Upper lobe of right lung (tissue), 1 donor: ENCODE data around the gene ZBTB49. TPM values are rescaled to one million over a fixed set of nuclear protein-coding genes. Genes with fewer than 3 reads are reported as not detected.
A peak's percentile ranks its signal among the peaks of the same experiment; 100 is the strongest.

Experiments
- ATAC-seq: fragments of 200-7000 bp; cut with Tn5 transposase; one replicate; pipeline ENCODE4 v1.9.1; 2020; ENCODE audit warnings: mild to moderate bottlenecking, moderate library complexity
- DNase-seq: peaks from one replicate; pipeline ENCODE4 v3.0.0-alpha.2; 2020
- H3K27ac ChIP-seq: fragments of 200-600 bp; one replicate; pipeline ENCODE4 v1.8.0; 2022
- H3K27me3 ChIP-seq: fragments of 200-600 bp; one replicate; pipeline ENCODE4 v1.8.0; 2022; ENCODE audit warnings: mild to moderate bottlenecking
- H3K36me3 ChIP-seq: fragments of 200-600 bp; one replicate; pipeline ENCODE4 v1.8.0; 2022
- H3K4me1 ChIP-seq: fragments of 200-600 bp; one replicate; pipeline ENCODE4 v1.8.0; 2022
- H3K4me3 ChIP-seq: fragments of 200-600 bp; one replicate; pipeline ENCODE4 v1.8.0; 2022; ENCODE audit warnings: mild to moderate bottlenecking
- H3K9me3 ChIP-seq: fragments of 200-600 bp; one replicate; pipeline ENCODE4 v1.8.0; 2022
- intact Hi-C: fragments of 100-400 bp; cut with DNase I; formaldehyde crosslinking; loops from one replicate; pipeline ENCODE4 v1.11.0; 2022
- total RNA-seq: library from RNA; stranded (reverse); fragmentation: NEBNext Ultra II Directional; extraction: Animal tissue kit (Norgen Biotek cat#: 25700); gene quantifications from one replicate; pipeline ENCODE4 v1.2.1, GENCODE V29; 2021
- TF ChIP-seq, protein P1 (sequence below): fragments of 200-600 bp; IDR thresholded peaks from one replicate; pipeline ENCODE4 v1.8.0; 2022; ENCODE audit warnings: antibody characterized with exemption
- donor health status: DM: no; HTN: yes; CAD: no; lungs with severe emphysema.

Gene ZBTB49
- total RNA-seq, 1 donor from 2014 or later, result 5.6 TPM

DNA sequence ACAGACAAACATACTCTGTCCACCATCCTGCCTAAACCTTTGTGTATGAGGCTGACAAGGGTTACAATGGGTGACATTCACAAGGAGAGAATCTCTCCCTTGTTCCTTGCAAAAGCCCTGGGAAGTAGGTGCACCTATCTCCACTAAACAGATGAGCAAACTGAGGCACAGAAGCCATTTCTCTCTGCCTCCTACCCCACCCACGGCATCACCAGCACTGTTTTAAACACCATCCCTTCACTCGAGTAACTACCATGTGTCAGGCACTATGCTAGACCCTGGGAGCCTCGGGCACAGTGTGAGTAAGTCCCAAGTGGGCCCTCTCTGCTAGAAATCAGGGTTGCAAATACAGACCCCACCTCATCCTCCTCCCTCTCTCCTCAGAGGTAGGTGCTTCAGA, 996 bp upstream of the ZBTB49 start:
- H3K36me3 ChIP-seq, result peaks cover 26% of the 10 kb centered on the region
- intact Hi-C loops, result no loop called here
- H3K4me1 ChIP-seq, result peaks cover 20% of the 10 kb centered on the region
- no peak for DNase-seq
- TF ChIP-seq, protein P1, sequence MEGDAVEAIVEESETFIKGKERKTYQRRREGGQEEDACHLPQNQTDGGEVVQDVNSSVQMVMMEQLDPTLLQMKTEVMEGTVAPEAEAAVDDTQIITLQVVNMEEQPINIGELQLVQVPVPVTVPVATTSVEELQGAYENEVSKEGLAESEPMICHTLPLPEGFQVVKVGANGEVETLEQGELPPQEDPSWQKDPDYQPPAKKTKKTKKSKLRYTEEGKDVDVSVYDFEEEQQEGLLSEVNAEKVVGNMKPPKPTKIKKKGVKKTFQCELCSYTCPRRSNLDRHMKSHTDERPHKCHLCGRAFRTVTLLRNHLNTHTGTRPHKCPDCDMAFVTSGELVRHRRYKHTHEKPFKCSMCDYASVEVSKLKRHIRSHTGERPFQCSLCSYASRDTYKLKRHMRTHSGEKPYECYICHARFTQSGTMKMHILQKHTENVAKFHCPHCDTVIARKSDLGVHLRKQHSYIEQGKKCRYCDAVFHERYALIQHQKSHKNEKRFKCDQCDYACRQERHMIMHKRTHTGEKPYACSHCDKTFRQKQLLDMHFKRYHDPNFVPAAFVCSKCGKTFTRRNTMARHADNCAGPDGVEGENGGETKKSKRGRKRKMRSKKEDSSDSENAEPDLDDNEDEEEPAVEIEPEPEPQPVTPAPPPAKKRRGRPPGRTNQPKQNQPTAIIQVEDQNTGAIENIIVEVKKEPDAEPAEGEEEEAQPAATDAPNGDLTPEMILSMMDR, result no peak
- H3K9me3 ChIP-seq, result no peaks in the 10 kb centered on the region
- no peaks in the 10 kb centered on the region for H3K27me3 ChIP-seq
- no peak for ATAC-seq
- H3K27ac ChIP-seq, result no peak overlapping the region
- H3K4me3 ChIP-seq, result peak overlapping the region; percentile 98

DNA sequence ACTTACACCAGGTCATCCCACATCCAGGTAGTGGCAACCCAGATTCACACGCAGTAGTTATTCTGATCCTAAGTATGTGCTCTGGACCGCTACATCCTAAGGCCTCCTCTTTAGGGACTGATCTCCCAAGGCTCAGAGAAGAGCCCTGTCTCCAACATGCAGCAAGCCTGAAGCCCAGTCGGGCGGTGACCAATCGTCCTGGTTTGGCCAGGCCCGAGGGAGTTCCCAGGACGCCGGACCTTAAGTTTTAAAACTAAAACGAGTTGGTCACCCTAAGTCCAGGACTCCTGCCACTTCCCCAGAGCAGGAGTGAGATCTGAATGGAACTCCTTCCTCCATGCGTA, 482 bp upstream of the ZBTB49 start:
- peaks cover 21% of the 10 kb centered on the region for H3K36me3 ChIP-seq
- intact Hi-C loops, result no loop called here
- no peaks in the 10 kb centered on the region for H3K9me3 ChIP-seq
- no peak for DNase-seq
- H3K27ac ChIP-seq, result peak overlapping the region; percentile 80
- ATAC-seq, result peak; percentile 2
- H3K4me1 ChIP-seq, result peaks cover 20% of the 10 kb centered on the region
- H3K27me3 ChIP-seq, result no peaks in the 10 kb centered on the region
- TF ChIP-seq, protein P1, result no peak
- peak overlapping the region; percentile 98 for H3K4me3 ChIP-seq

DNA sequence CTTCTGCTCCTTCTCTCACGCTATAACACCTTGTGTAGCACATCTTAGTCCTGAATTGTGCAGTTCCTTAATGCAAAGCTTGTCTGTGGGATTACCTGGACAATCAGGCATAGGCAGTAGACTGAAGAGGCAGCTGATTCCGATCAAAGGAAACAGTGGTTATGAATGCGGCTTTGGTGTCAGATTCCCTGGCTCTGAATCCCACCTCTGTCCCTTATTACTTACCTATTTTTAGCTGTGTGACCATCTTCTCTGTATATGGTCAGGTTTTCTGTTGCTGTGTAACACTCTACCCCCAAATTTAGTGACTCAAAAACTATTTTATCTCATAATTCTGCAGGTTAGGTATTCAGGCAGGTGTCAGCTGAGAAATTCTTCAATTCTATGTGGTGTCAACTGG, 3.2 kb downstream of the ZBTB49 start:
- no peak for DNase-seq
- H3K27ac ChIP-seq, result no peak overlapping the region
- H3K4me1 ChIP-seq, result peaks cover 20% of the 10 kb centered on the region
- ATAC-seq, result no peak
- no peak overlapping the region for H3K4me3 ChIP-seq
- peaks cover 5% of the 10 kb centered on the region for H3K36me3 ChIP-seq
- TF ChIP-seq, protein P1, result no peak
- intact Hi-C loops, result no loop called here
- no peaks in the 10 kb centered on the region for H3K27me3 ChIP-seq
- H3K9me3 ChIP-seq, result no peaks in the 10 kb centered on the region

DNA sequence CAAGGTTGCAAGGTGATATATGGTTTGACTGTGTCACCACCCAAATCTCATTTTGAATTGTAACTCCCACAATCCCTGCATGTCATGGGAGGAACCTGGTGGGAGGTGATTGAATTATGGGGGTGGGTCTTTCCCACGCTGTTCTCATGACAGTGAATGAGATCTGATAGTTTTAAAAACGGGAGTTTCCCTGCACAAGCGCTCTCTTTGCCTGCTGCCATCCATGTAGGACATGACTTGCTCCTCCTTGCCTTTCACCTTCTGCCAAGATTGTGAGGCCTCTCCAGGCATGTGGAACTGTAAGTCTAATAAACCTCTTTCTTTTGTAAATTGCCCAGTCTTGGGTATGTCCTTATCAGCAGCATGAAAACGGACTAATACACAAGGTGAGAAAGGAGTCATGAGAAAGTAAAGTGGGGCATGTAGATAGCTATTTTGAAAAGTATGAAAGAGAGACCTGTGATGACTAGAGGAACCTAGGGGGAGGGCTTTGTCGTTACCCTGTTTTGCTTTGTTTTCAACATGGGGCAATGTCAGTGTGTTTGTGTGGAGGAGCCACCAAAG, 6.3 kb downstream of the ZBTB49 start:
- no peak overlapping the region for H3K4me3 ChIP-seq
- H3K36me3 ChIP-seq, result peaks cover 5% of the 10 kb centered on the region
- TF ChIP-seq, protein P1, result no peak
- intact Hi-C loops, result no loop called here
- no peak for ATAC-seq
- no peak for DNase-seq
- H3K4me1 ChIP-seq, result peaks cover 4% of the 10 kb centered on the region
- no peak overlapping the region for H3K27ac ChIP-seq
- no peaks in the 10 kb centered on the region for H3K27me3 ChIP-seq
- H3K9me3 ChIP-seq, result no peaks in the 10 kb centered on the region

DNA sequence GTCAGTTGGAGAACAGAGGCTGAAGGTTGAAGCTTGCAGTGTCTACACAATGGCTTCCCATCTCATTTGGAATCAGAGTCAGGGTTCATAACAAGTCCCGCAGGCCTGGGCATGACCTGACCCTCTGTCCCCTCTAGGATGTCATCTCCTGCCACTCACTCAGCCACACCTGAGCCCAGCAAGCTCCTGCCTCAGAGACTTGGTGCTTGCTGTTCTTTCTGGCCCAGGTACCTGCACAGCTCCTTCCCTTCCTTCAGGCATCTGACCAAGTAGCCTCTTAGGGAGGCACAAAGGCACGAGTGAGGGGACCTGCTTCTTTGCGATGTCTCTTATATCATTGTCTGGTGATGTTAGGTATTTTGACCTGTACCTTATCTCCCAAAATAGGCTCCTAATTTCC, 9.0 kb downstream of the ZBTB49 start:
- TF ChIP-seq, protein P1, result no peak
- H3K9me3 ChIP-seq, result no peaks in the 10 kb centered on the region
- H3K4me1 ChIP-seq, result no peaks in the 10 kb centered on the region
- H3K4me3 ChIP-seq, result no peak overlapping the region
- H3K36me3 ChIP-seq, result peaks cover 16% of the 10 kb centered on the region
- intact Hi-C loops, result no loop called here
- DNase-seq (no peak), ATAC-seq (no peak)
- no peak overlapping the region for H3K27ac ChIP-seq
- H3K27me3 ChIP-seq, result no peaks in the 10 kb centered on the region

DNA sequence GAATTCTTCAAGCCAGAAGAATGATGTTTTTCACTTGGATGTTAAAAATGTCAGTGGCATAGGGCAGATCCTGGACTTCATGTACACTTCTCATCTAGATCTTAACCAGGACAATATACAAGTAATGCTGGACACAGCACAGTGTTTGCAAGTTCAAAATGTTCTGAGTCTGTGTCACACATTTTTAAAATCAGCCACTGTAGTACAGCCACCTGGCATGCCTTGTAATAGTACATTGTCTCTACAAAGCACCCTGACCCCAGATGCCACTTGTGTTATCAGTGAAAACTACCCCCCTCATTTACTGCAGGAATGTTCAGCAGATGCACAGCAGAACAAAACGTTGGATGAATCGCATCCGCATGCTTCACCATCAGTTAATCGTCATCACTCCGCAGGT, 11.9 kb downstream of the ZBTB49 start:
- H3K36me3 ChIP-seq, result peaks cover 31% of the 10 kb centered on the region
- TF ChIP-seq, protein P1, result no peak
- H3K27me3 ChIP-seq, result no peaks in the 10 kb centered on the region
- no peak for ATAC-seq
- DNase-seq, result no peak
- H3K4me1 ChIP-seq, result no peaks in the 10 kb centered on the region
- H3K27ac ChIP-seq, result no peak overlapping the region
- no peak overlapping the region for H3K4me3 ChIP-seq
- H3K9me3 ChIP-seq, result no peaks in the 10 kb centered on the region
- intact Hi-C loops, result no loop called here
